Activated CD4-positive, CD25-positive, alpha-beta regulatory T cell treated with anti-CD3 and anti-CD28 coated beads, Interleukin-2, amount 50 U/mL, for 72 hours (primary cell): ENCODE data around the gene MB21D2.
"Not testable (repeated sequence)": the region's sequence is repeated elsewhere in the genome, so short reads cannot be mapped to it uniquely, and the experiment has no call there.

Experiments used
- DNase-seq: peaks from one replicate; pipeline ENCODE4 v3.0.0; 2021

The MB21D2 gene

GRCh38 chr3:192794216-192794615, 123.4 kb downstream of the MB21D2 start:
- DNase-seq: no peak

DNA sequence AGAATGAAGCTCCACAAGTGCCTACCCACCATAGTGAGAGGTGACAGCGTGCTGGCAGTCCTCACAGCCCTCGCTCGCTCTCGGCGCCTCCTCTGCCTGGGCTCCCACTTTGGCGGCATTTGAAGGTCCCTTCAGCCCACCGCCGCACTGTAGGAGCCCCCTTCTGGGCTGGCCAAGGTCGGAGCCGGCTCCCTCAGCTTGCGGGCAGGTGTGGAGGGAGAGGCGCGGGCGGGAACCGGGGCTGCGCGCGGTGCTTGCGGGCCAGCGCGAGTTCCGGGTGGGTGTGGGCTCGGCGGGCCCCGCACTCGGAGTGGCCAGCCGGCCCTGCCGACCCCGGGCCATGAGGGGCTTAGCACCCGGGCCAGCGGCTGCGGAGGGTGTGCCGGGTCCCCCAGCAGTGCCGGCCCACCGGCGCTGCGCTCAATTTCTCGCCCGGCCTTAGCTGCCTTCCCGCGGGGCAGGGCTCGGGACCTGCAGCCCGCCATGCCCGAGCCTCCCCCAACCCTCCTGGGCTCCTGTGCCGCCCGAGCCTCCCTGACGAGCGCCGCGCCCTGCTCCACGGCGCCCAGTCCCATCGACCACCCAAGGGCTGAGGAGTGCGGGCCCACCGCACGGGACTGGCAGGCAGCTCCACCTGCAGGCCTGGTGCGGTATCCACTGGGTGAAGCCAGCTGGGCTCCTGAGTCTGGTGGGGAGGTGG, 128.7 kb downstream of the MB21D2 start:
- DNase-seq: not testable (repeated sequence)

- DNase-seq: no peak
Observed at GRCh38 chr3:192778508-192778907, 139.1 kb downstream of the MB21D2 start.

DNA sequence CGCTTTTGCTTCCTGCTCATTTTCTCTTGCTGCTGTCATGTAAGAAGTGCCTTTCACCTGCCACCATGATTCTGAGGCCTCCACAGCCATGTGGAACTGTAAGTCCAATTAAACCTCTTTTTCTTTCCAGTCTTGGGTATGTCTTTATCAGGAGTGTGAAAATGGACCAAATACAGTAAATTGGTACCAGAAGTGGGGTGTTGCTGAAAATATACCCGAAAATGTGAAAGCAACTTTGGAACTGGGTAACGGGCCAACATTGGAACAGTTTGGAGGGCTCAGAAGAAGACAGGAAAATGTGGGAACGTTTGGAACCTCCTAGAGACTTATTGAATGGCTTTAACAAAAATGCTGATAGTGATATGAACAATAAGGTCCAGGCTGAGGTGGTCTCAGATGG, 143.3 kb downstream of the MB21D2 start:
- DNase-seq: not testable (repeated sequence)

DNA sequence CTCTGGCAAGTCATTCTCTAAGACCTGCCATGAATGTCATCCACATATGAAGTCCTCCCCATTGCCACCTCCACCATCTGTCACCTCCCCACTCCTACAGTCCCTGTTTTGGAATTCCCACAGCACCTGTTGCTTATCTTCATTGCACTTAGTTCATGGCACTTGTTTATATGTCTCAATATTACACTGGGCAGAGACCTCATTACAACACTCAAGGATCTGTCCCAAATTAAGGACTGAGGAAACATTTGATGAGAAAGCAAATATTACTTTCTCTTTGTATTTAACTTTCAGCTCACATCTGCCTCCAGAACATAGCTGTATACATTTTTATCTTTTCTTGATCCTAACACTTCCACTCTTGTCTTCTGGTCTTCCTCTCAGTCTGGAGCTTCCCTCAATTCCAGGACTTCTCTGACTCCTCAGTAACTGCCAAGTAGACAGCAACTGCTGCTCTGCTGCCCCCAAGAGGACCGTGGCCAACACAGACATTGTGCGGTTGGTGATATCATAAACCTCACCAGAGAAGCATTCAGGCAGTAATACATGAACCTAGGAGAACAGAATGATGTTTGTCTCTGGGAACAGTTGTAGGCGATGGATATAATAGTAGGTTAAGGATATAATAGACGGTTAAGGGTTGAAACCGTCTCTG, 145.3 kb downstream of the MB21D2 start:
- DNase-seq: no peak

DNA sequence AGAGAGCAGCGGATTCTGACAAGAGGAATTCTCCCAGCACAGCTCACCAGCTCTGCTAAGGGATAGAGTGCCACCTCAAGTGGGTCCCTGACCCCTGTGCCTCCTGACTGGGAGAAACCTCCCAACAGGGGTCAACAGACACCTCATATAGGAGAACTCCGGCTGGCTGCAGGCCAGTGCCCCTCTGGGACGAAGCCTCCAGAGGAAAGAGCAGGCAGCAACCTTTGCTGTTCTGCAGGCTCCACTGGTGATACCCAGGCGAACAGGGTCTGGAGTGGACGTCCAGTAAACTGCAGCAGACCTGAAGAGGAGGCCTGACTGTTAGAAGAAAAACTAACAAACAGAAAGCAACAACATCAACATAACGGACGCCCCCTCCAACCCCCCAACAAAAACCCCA, 159.0 kb downstream of the MB21D2 start:
- no peak for DNase-seq

DNA sequence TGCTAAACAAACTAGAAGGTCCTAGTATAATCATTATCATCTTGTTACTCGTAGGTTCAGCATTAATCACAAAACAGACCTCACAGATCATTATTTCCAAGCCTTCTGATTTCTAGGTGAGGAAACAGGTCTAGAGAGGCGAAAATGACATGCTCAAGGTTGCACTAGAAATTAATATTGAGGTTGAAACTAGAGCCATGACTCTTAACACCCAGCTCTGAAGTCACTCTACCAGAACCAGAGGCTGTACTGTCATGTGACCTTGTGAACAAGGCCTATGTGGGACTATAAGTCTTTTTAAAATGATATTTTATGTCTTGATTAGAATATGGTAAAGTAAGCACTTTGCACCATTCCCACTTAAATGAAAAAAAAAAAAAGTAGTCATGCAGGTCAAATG, 166.5 kb downstream of the MB21D2 start:
- DNase-seq: no peak

DNA sequence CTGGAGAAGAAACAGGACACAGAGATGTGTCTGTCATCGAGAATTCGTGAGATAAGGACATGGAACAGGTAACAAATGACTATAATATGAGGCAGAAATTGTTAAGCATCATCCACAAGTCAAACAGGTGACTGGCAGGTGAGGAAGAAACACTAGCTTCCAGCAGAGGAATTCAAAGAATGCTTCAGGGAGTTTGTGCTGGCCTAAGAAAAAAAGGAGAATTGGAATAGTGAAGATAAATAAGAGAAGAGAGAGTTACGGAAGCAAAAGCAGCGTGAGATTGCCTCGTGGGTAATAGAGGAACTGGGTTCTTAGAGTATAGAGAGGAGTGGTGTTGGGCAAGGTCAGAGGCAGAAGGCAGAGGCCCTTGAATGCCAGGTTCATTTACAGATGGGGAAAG, 167.5 kb downstream of the MB21D2 start:
- no peak for DNase-seq

- no peak for DNase-seq
Observed at GRCh38 chr3:192747746-192748145, 169.9 kb downstream of the MB21D2 start.

GRCh38 chr3:192747145-192747544, 170.5 kb downstream of the MB21D2 start:
- DNase-seq: no peak
